Upper lobe of right lung (tissue), 1 donor: ENCODE data around the gene EGLN1. TPM values are rescaled to one million over a fixed set of nuclear protein-coding genes. Genes with fewer than 3 reads are reported as not detected.

Experiments used
- ATAC-seq: fragments of 200-7000 bp; cut with Tn5 transposase; one replicate; pipeline ENCODE4 v1.9.1; 2020; ENCODE audit warnings: mild to moderate bottlenecking, moderate library complexity
- DNase-seq: peaks from one replicate; pipeline ENCODE4 v3.0.0-alpha.2; 2020
- H3K27ac ChIP-seq: fragments of 200-600 bp; one replicate; pipeline ENCODE4 v1.8.0; 2022
- H3K27me3 ChIP-seq: fragments of 200-600 bp; one replicate; pipeline ENCODE4 v1.8.0; 2022; ENCODE audit warnings: mild to moderate bottlenecking
- H3K36me3 ChIP-seq: fragments of 200-600 bp; one replicate; pipeline ENCODE4 v1.8.0; 2022
- H3K4me1 ChIP-seq: fragments of 200-600 bp; one replicate; pipeline ENCODE4 v1.8.0; 2022
- H3K4me3 ChIP-seq: fragments of 200-600 bp; one replicate; pipeline ENCODE4 v1.8.0; 2022; ENCODE audit warnings: mild to moderate bottlenecking
- H3K9me3 ChIP-seq: fragments of 200-600 bp; one replicate; pipeline ENCODE4 v1.8.0; 2022
- CTCF ChIP-seq: fragments of 200-600 bp; IDR thresholded peaks from one replicate; pipeline ENCODE4 v1.8.0; 2022; ENCODE audit warnings: antibody characterized with exemption
- intact Hi-C: fragments of 100-400 bp; cut with DNase I; formaldehyde crosslinking; loops from one replicate; pipeline ENCODE4 v1.11.0; 2022
- total RNA-seq: library from RNA; stranded (reverse); fragmentation: NEBNext Ultra II Directional; extraction: Animal tissue kit (Norgen Biotek cat#: 25700); gene quantifications from one replicate; pipeline ENCODE4 v1.2.1, GENCODE V29; 2021
- donor health status: DM: no; HTN: yes; CAD: no; lungs with severe emphysema.

Gene EGLN1
- total RNA-seq, 1 donor from 2014 or later, result 23.5 TPM

GRCh38 chr1:231318568-231318967, 103.5 kb downstream of the EGLN1 start:
- TF ChIP-seq CTCF, result no peak
- no peak for ATAC-seq
- Histone ChIP-seq H3K27ac (no peak overlapping the region), H3K9me3 (no peaks in the 10 kb centered on the region), H3K27me3 (no peaks in the 10 kb centered on the region), H3K4me1 (no peaks in the 10 kb centered on the region), H3K4me3 (no peak overlapping the region), H3K36me3 (no peaks in the 10 kb centered on the region)
- no peak for DNase-seq
- intact Hi-C loops, result no loop called here

- Histone ChIP-seq H3K4me3 (no peak overlapping the region), H3K4me1 (no peaks in the 10 kb centered on the region), H3K27me3 (no peaks in the 10 kb centered on the region), H3K36me3 (no peaks in the 10 kb centered on the region), H3K27ac (no peak overlapping the region), H3K9me3 (no peaks in the 10 kb centered on the region)
- no peak for DNase-seq
- TF ChIP-seq CTCF, result no peak
- intact Hi-C loops, result no loop called here
- no peak for ATAC-seq
Observed at GRCh38 chr1:231318015-231318355, 104.1 kb downstream of the EGLN1 start.

GRCh38 chr1:231317306-231318014, 104.6 kb downstream of the EGLN1 start:
- ATAC-seq, result no peak
- Histone ChIP-seq H3K36me3 (no peaks in the 10 kb centered on the region), H3K27me3 (no peaks in the 10 kb centered on the region), H3K27ac (no peak overlapping the region), H3K9me3 (no peaks in the 10 kb centered on the region), H3K4me1 (no peaks in the 10 kb centered on the region), H3K4me3 (no peak overlapping the region)
- intact Hi-C loops, result no loop called here
- no peak for DNase-seq
- no peak for TF ChIP-seq CTCF

GRCh38 chr1:231315887-231316286, 106.2 kb downstream of the EGLN1 start:
- intact Hi-C loops, result no loop called here
- Histone ChIP-seq H3K9me3 (no peaks in the 10 kb centered on the region), H3K27me3 (no peaks in the 10 kb centered on the region), H3K27ac (no peak overlapping the region), H3K4me1 (no peaks in the 10 kb centered on the region), H3K4me3 (no peak overlapping the region), H3K36me3 (no peaks in the 10 kb centered on the region)
- peak; percentile 55 for TF ChIP-seq CTCF
- DNase-seq (peak; percentile 66), ATAC-seq (peak; percentile 86)

Other genes with a start within 250 kb of the EGLN1 start
- gene GNPAT, start 181.1 kb downstream of the EGLN1 start, total RNA-seq, result 34.5 TPM
- gene EXOC8, start 84.4 kb downstream of the EGLN1 start, total RNA-seq, result 19.3 TPM
- gene SPRTN, start 84.0 kb downstream of the EGLN1 start, total RNA-seq, result 9.6 TPM
- gene TSNAX, start 106.4 kb upstream of the EGLN1 start, total RNA-seq, result 36.0 TPM
- 9.5 TPM for gene DISC1, start 204.5 kb upstream of the EGLN1 start, total RNA-seq